ENCODE data around the gene SMARCD3.

Gene SMARCD3

DNA sequence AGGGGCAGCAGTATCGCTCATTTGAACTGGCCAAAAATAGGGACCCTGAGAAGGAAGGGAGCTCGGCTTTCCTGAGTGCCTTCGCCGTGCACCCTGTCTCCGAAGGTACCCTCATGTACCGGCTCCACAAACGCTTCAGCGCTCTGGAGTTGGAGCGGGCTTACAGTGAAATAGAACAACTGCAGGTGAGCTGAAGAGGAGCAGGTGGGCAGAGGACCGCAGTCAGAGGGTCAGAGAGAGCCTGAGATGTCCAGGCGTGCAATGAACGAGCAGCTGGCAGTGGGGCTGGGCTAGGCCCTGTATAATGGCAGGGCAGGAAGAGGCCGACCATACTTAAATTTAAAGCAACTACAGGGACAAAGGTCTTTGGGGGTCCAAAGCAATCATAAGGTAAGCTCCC, 12.1 kb downstream of the SMARCD3 start:
- DNase-seq (ENCODE audit: low read depth) = no peak

GRCh38 chr7:151235091-151235787, 13.3 kb downstream of the SMARCD3 start:
- no peak for DNase-seq (ENCODE audit: low read depth)

- DNase-seq (ENCODE audit: low read depth) = no peak
Observed at GRCh38 chr7:151233804-151234203, 14.7 kb downstream of the SMARCD3 start.

DNA sequence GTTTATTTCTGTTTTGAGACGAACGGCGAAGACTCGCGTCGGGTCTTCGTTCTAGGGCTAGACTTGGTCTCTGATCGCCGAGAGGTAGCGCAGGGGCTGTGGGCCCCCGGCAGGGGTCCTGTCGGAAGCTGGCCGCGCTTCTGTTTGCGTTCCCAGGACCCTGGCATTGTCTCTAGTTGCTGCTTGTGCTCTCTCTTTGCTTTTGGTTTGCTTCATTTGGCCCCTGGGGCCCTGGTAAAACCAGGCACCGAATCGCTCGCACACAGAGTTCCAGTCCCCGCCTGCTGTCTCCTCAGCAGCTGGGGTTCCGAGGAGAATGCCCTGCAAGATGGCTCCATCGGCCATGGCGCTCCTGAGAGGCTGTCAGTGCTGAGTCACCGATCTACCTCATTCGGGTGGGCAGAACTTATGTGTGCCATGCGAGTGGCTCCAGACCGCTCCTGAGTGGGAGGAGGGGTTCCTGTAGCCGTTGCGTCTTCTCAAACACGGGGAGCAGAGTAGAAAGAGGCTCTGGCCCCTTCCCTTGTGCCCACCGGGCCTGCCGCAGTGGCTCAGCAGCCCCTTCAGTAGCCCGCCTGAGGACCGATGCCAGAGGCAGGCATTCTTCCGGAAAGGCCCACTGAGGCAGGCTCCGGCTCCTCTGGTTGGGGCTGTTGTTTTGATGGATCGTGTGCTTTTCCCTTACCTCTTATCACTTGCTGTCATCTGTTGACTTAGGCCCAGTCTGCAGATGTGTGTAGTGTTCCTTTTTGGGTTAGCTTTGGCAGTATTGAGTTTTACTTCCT, 15.4 kb downstream of the SMARCD3 start:
- DNase-seq (ENCODE audit: low read depth) = peak; percentile 62

GRCh38 chr7:151232091-151232916, 16.2 kb downstream of the SMARCD3 start, which contains the start of gene CHPF2:
TSS of gene CHPF2 (plus strand) at chr7:151232483. CDS start at chr7:151234012, 1,529 bp downstream.
- DNase-seq (ENCODE audit: low read depth) = peak; percentile 87

GRCh38 chr7:151231080-151231479, 17.4 kb downstream of the SMARCD3 start:
- no peak for DNase-seq (ENCODE audit: low read depth)

- no peak for DNase-seq (ENCODE audit: low read depth)
Observed at GRCh38 chr7:151229249-151229648, 19.2 kb downstream of the SMARCD3 start.

DNA sequence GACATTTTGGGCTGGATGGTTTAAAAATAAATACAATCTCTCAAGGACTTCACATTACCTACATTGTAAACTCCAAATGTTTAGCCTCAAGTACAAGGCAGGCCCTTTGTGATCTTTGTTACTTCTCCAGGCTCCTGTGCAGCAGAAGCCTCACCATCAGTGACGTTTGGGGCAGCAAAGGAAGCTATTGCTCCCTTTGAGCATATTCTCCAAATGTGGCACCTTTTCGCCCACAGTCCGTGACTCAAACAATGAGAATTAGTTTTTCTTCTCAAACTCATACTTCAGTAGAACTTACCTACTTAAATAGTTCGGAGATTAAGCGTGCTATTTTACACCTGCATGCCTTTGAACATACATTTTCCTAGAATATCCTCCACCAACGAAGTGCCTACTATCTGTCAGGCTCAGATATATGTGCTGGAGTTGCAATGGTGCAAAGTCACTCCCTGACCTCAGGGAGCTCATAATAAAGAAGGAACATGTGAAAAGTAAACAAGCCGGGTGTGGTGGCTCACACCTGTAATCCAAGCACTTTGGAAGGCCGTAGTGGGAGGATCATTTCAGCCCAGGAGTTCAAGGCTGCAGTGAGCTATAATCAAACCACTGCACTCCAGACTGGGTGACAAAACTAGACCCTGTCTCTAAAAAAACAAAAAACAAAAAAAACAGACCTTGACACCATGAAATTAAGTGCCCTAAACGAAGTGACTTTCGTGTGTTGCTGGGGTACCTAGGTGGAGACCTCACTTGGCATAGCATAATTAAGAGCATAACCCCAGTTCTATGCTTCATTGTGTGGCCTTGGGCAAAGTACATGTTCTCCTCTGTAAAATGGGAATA, 20.2 kb downstream of the SMARCD3 start:
- no peak for DNase-seq (ENCODE audit: low read depth)

GRCh38 chr7:151226875-151227782, 21.4 kb downstream of the SMARCD3 start, which contains the start of gene ABCF2:
TSS of gene ABCF2 (minus strand) at chr7:151227205. CDS start at chr7:151226458, 747 bp downstream.
- peak; percentile 97 for DNase-seq (ENCODE audit: low read depth)

- no peak for DNase-seq (ENCODE audit: low read depth)
Observed at GRCh38 chr7:151226560-151226874, 22.0 kb downstream of the SMARCD3 start.

DNA sequence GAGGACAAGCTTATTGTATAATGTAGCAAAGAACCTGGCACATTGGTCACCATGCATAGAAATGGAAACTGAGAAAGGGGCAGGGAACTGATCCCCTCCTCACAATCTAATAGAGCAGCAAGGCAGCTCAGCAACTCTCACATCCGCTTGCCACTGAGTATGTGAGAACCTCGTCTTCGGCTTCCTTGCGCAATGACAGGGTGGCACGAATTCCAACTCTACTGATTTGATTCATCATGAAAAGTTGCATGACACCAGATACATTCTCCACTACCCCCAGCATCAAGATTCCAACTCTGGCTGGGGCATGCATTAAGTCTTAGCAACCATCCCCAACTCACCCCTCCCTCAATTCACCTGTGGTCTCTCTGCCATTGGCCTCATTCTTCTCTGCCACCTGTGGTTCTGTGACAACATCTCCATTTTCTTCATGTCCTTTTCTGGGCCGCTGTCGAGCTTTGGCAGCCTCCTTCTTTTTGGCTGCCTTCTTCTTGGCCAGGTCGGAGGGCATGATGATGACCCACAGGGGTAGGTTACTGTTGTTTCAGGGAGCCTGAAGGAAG, 22.5 kb downstream of the SMARCD3 start:
- DNase-seq (ENCODE audit: low read depth) = no peak

- no peak for DNase-seq (ENCODE audit: low read depth)
Observed at GRCh38 chr7:151223728-151224127, 24.8 kb downstream of the SMARCD3 start.

- no peak for DNase-seq (ENCODE audit: low read depth)
Observed at GRCh38 chr7:151218170-151218569, 30.3 kb downstream of the SMARCD3 start.

DNA sequence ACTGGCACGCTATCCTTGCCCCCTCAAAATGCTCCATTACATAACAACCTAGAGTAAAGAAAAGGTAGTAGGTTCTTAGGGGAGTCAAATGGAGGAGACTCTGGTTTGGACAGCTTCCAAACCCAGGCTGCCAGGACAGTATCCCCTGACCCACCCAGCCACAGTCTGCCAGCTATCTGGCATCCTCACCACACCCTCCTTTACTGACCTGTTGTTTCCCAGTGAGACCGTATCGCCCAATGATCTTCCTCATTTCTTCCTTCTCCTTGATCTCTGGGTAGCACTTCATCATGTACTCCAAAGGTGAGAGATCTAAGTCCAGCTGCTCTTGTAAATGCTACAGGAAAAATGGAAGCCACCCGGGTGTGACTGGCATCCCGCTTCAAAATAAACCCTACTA, 33.1 kb downstream of the SMARCD3 start:
- no peak for DNase-seq (ENCODE audit: low read depth)

GRCh38 chr7:151213826-151214225, 34.7 kb downstream of the SMARCD3 start:
- no peak for DNase-seq (ENCODE audit: low read depth)

- DNase-seq (ENCODE audit: low read depth) = no peak
Observed at GRCh38 chr7:151212626-151213025, 35.9 kb downstream of the SMARCD3 start.

DNA sequence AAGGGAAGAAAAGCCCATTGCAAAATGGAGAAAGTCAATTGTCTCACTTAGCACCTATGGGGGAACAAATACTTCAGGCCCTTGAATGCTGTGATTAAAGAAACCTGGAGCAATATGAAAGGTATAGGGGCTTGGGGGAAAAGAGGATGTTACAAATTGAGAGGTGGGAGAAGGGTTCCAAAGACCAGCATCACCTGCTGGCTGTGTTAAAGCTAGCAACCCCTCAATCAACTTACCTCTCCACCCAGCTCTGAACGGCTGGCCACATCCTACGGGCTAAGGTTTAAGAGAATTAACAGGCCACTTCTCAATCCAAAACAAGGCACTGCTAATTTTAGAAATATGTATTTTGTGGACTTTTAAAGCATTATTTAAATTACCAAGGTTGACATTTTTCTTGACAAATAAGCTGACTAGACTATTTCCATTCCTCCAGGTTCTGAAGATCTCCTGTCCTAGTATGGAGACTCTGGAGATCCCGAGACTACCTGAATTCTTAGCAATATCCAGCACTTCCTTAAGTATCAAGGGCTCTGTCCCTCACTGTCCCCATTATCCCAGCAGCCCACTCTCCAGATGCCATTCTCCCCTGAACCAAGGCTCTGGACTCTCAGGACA, 37.2 kb downstream of the SMARCD3 start:
- DNase-seq (ENCODE audit: low read depth) = no peak

DNA sequence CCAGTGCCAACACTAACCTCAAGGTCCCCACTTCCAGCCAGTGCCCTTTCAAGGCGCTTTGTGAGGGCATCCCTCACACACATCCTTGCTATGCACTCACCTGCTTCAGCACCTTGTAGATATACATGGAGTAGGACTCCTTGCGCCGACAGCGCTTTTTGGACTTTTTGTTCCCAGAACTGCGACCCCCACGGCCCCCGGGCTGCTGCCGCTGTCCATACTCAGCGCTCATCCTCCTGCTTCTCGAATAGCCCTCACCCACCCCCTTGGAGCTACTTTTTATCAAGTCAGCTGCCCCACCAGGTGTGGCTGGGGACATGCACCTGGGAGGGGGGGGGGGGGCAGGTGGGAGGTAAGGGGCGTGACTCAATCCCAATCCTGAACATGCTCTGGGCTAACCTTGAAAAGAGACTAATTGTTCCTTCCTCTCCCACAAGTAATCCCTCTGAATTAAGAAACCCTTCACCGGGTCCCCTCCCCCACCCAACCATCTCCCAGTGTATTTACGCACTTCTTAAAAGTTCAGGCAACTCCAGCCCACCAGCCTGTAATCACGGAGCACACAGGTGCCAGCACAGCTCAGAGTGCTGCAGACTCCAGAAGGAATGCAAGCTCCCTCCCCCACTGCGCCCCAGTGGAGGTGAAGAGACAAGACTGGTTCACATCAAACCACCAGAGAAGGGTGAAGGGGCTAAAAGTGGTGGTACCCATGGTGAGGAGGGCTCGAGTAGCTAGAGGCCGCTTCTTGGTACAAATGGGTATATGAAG, 38.2 kb downstream of the SMARCD3 start, which contains the start of gene H2BK1:
Gene H2BK1, minus strand, starts transcription at position 402 of the 768 bp plus-strand sequence. Its CDS starts 170 bp downstream, at position 232.
- DNase-seq (ENCODE audit: low read depth) = no peak

- DNase-seq (ENCODE audit: low read depth) = no peak
Observed at GRCh38 chr7:151209588-151209987, 38.9 kb downstream of the SMARCD3 start.

Data from stimulated activated CD8-positive, alpha-beta memory T cell treated with anti-CD3 and anti-CD28 coated beads, Interleukin-12 subunit alpha, Interleukin-12 subunit beta, amount 100 ng/mL, for 4 hours (primary cell).